Cardiac septum (tissue), 1 donor: Measurements from ENCODE around the gene HDAC9. TPM values are rescaled to one million over a fixed set of nuclear protein-coding genes. Genes with fewer than 3 reads are reported as not detected.
"Not testable (repeated sequence)": the region's sequence is repeated elsewhere in the genome, so short reads cannot be mapped to it uniquely, and the experiment has no call there.

Source experiments
- DNase-seq: peaks from one replicate; pipeline ENCODE4 v3.0.0-alpha.2; 2020; ENCODE audit warnings: low spot score
- intact Hi-C: fragments of 100-400 bp; cut with DNase I; formaldehyde crosslinking; loops from one replicate; pipeline ENCODE4 v1.14.0; 2022
- total RNA-seq: library from RNA; stranded (reverse); fragmentation: NEBNext Ultra II Directional; extraction: Animal tissue kit (Norgen Biotek cat#: 25700); gene quantifications from one replicate; pipeline ENCODE4 v1.2.1, GENCODE V29; 2021
- donor health status: DM: no; HTN: no; CAD: no.

HDAC9 gene
- total RNA-seq, 1 donor from 2014 or later: 87.5 TPM

DNA sequence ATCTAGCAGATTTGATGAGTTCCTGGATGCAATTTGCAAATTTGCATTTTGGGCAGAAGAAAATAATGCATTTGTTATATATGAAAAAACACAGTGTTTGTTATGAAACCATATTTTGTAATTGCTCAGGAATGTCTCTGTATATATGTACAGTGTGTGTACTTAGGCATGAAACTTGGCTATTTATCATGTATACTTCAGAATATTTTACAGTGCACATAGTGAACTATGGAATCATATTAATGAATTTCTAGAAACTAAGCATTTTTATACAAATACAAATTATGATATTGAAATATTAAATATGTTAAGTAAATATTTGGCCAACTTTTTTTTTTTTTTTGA, 514.4 kb downstream of the HDAC9 start:
- no peak for DNase-seq
- intact Hi-C loops: no loop called here

DNA sequence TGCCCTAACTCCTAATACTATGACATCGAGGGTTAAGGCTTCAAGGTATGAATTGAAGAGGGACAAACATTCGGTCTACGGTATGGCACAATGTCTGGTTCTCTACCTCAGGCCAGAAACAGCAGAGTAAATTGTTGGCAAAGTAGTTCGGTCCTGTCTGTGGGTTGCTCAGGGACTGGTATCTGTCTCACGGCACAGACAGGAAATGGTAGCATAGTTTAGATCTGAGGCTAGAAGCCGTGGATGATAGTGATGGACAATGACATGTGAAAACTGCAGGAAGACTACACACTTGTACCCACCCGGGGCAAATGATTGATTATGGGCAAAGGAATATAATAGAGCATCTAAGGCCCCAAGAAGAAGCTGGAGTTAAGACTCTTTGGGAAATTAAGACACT, 515.7 kb downstream of the HDAC9 start:
- no peak for DNase-seq
- intact Hi-C loops: no loop called here

DNA sequence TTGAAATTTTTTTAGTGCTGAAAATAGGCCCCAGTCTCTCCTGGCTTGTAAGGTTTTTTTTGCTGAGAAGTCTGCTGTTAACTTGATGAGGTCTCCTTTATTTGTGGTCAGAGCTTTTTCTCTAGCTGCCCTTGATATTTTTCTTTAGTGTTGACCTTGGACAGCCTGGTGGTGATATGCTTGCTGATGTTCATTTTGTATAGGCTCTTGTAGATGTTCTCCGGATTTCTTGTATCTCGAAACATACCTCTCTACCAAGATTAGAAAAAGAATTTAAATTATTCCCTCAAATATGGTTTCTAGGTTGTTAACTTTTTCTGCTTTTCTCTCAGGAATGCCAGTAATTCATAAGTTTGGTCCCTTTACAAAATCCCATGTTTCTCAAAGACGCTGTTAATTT, 519.5 kb downstream of the HDAC9 start:
- intact Hi-C loops: no loop called here
- DNase-seq: no peak

DNA sequence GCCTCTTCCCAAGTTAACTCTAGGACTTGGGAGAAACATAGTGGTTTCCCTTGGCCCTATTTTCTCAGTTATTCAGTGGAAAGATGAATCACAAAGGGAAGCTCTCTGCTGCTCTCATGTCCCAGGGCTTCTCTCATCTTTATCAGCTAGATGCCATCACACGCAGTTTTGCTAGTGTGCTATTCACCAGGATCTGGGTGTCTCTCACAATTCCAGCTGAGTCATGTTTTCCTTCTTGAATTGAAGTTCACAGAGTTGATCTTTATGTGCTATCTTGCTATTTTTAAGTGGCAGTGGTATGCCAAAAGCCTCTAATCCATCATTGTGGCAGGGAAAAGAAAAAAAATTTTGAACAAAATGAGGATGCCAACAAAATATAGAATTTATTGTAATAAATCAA, 520.6 kb downstream of the HDAC9 start:
- intact Hi-C loops: no loop called here
- DNase-seq: no peak

DNA sequence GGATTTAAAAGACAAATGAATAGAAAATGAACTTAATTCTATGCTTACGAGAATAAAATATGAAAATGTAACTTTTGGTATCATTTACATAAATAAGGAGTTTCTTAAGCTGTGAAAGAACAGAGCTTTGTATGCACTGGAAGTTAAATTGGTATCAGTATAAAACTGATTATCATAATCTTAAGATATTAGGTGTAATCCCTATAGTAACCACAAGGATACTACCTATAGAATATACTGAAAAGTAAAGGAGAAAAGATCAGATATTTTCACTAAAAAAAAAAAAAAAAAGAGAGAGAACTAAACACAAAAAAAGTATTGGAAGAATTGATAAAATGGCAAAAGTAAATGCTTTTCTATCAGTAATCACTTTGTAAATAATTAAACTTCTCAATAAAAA, 521.8 kb downstream of the HDAC9 start:
- DNase-seq: no peak
- intact Hi-C loops: no loop called here

DNA sequence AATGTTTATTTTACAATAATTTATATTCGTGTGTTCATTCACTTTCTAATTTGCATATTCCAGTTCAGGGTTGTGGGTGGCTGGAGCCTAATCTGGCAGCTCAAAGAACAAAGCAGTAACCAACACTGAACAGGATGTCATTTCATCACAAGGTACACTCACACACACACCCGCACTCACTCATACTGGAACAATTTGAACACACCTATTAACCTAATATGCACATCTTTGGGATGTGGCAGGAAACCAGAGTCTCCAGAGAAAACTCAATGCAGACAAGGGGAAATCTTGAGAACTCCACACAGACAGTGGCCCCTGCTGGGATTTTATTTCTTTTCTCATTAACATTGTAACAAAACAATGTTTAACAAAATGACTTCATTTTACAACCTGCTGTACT, 524.5 kb downstream of the HDAC9 start:
- intact Hi-C loops: no loop called here
- no peak for DNase-seq

DNA sequence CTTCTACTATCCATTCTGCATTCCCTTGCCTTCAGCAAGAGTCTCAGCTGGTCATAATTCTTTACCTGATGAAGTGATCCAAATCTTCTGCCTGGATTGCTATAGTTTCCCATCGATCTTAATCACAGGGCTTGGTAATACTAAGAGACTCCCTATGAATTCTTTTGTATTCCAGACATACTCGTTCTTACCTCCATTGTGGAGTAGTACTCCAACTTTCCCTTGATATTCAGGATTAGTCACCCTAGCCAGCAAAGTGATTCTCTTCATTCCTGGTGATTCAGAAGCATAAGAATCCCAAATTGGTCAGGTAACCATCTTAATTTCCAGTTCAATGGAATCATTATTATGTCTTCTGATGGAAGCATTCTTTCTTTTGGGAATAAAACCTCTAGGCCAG, 525.2 kb downstream of the HDAC9 start:
- DNase-seq: no peak
- intact Hi-C loops: no loop called here

DNA sequence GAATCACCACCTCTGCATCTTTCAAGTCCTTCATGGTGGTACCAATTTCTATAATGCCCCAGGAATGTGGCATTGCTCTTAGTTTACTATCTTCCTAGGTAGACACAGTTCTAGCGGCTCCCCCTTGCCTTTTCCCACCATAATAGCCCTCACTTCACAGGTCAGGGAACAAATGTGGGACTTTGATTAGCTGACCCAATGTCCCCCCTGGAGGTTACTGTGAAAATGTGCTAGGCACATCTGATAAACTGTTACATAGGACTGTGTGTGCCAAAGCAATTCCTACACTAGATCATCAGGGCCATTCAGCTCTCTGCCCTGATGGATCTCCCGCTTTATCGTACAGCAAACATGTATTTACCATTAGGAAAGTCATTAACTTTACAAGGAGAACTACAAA, 527.9 kb downstream of the HDAC9 start:
- intact Hi-C loops: no loop called here

DNA sequence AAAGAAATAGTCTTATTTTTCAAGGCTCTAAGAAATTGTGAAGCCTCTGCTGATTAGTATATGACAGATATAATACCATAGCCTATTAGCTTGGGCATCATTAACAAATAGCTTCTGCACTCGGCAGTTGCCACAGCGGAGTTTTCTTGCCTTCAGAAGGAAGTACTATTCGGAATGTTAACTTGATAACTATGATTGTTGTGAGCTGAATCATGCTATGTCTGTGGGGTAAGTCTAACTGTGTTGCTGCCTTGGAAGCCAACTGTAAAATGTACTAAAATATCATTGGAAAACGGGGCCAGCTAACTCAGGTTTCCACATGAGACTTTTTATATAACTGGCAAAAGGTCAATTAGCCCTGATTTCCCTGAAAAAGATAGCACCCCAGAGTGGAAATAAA, 528.7 kb downstream of the HDAC9 start:
- intact Hi-C loops: no loop called here
- no peak for DNase-seq

More for the DNA sequence above, 527.9 kb downstream of the HDAC9 start:
- DNase-seq: no peak

DNA sequence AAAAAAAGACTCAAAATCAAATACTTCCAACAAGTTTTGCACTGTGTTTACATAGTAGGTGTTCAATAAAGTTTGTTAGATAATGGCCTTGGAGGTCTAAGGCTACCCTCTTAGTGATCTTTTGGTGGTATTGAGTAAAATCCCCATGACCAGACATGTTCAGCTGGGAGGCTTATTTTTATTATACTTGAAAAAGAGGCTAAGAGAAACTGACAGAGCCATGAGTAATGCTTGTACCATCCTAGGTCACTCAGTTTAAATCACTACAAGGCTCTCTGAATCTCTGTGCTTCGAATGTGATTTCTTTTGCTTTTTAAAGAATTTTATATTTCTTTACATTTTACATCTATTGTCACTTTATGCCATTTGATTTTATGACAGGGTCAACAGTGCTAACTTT, 531.3 kb downstream of the HDAC9 start:
- DNase-seq: no peak
- intact Hi-C loops: no loop called here

DNA sequence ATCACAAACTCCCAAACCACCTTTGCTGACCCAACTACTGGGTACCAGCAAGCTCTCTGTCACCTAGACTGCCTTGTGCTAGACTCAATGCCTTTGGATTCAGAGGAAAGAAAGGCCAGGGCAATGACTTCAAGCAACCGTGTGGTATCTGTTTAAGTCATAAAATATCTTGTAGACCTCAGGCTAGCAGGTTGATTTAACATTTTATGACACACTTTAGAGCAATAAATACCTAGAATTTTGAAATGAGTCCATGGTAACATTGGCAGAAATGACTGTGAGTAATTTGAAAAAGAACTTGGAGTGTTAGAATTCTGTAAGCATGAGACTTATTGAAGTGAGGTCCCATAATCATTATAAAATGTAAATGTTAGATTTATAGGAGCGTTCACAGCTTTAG, 534.7 kb downstream of the HDAC9 start:
- no peak for DNase-seq
- intact Hi-C loops: no loop called here

DNA sequence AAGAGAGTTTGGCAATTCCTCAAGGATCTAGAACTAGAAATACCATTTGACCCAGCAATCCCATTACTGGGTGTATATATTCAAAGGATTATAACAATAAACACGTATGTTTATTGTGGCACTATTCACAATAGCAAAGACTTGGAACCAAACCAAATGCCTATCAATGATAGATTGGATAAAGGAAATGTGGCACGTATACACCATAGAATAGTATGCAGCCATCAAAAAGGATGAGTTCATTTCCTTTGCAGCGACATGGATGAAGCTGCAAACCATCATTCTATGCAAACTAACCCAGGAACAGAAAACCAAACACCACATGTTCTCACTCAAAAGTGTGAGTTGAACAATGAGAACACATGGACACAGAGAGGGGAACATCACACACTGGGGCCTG, 537.4 kb downstream of the HDAC9 start:
- intact Hi-C loops, DNase-seq: not testable (repeated sequence)

DNA sequence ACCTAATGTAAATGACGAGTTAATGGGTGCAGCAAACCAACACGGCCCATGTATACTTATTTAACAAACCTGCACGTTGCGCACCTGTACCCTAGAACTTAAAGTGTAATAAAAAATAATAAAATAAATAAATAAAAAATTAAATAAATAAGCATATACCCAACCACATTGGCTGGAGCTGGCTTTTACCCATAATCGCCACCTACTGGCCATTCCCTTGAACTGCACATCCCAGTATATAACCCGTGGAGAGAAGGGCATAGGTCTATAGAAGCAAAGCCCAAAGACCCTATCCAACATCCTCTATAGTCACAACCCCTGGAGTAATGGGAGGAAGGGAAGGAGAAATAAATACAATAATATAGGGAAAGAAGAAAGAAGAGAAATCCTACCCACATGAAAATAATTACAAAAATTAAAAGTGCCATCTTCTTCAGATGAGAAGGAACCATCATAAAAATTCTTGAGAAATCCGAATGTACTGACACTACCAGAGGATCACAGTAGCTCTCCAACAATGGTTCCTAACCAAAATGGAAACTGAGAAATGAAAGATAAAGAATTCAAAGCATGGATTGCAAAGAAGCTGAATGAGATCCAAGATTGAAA, 556.3 kb downstream of the HDAC9 start:
- no peak for DNase-seq
- intact Hi-C loops: no loop called here
